ENCODE results near the gene DENND1C.

DENND1C gene

GRCh38 chr19:6481541-6482342, at the start of gene DENND1C:
Gene DENND1C, minus strand, starts transcription at chr19:6481787. Its CDS starts 92 bp downstream, at chr19:6481695.
- FAIRE-seq (peak; percentile 95), DNase-seq (ENCODE audit: insufficient read length, low spot score) (no peak)

GRCh38 chr19:6530386-6531162, 49.0 kb upstream of the DENND1C start, which contains the start of gene TNFSF9:
Gene TNFSF9, plus strand, starts transcription at chr19:6531026. Its CDS starts 11 bp downstream, at chr19:6531037.
- FAIRE-seq (peak; percentile 92), DNase-seq (ENCODE audit: insufficient read length, low spot score) (no peak)

GRCh38 chr19:6529937-6530385, 48.4 kb upstream of the DENND1C start:
- DNase-seq (ENCODE audit: insufficient read length, low spot score): no peak
- peak; percentile 69 for FAIRE-seq

GRCh38 chr19:6529351-6529750, 47.8 kb upstream of the DENND1C start:
- FAIRE-seq: peak; percentile 84
- no peak for DNase-seq (ENCODE audit: insufficient read length, low spot score)

GRCh38 chr19:6528544-6529121, 47.0 kb upstream of the DENND1C start:
- FAIRE-seq (peak; percentile 78), DNase-seq (ENCODE audit: insufficient read length, low spot score) (no peak)

GRCh38 chr19:6527893-6528543, 46.4 kb upstream of the DENND1C start:
- FAIRE-seq (peak; percentile 95), DNase-seq (ENCODE audit: insufficient read length, low spot score) (peak; percentile 69)

GRCh38 chr19:6524311-6524710, 42.7 kb upstream of the DENND1C start:
- no peak for FAIRE-seq
- no peak for DNase-seq (ENCODE audit: insufficient read length, low spot score)

- DNase-seq (ENCODE audit: insufficient read length, low spot score): no peak
- FAIRE-seq: no peak
These were observed 41.1 kb upstream of the DENND1C start for GRCh38 chr19:6522712-6523111.

GRCh38 chr19:6521718-6522646, 40.4 kb upstream of the DENND1C start:
- FAIRE-seq: peak; percentile 98
- no peak for DNase-seq (ENCODE audit: insufficient read length, low spot score)

GRCh38 chr19:6519289-6519688, 37.7 kb upstream of the DENND1C start:
- no peak for DNase-seq (ENCODE audit: insufficient read length, low spot score)
- FAIRE-seq: no peak

- FAIRE-seq: peak; percentile 91
- no peak for DNase-seq (ENCODE audit: insufficient read length, low spot score)
These were observed 36.7 kb upstream of the DENND1C start for GRCh38 chr19:6518145-6518911.

- peak; percentile 97 for FAIRE-seq
These were observed 35.2 kb upstream of the DENND1C start for GRCh38 chr19:6516659-6517291.

GRCh38 chr19:6516018-6516658, 34.6 kb upstream of the DENND1C start:
- DNase-seq (ENCODE audit: insufficient read length, low spot score): peak; percentile 81
- peak; percentile 95 for FAIRE-seq

More at GRCh38 chr19:6516659-6517291, 35.2 kb upstream of the DENND1C start:
- no peak for DNase-seq (ENCODE audit: insufficient read length, low spot score)

- FAIRE-seq: no peak
- DNase-seq (ENCODE audit: insufficient read length, low spot score): no peak
These were observed 33.4 kb upstream of the DENND1C start for GRCh38 chr19:6514926-6515544.

GRCh38 chr19:6514089-6514488, 32.5 kb upstream of the DENND1C start:
- DNase-seq (ENCODE audit: insufficient read length, low spot score) (no peak), FAIRE-seq (no peak)

- no peak for DNase-seq (ENCODE audit: insufficient read length, low spot score)
- FAIRE-seq: no peak
These were observed 29.0 kb upstream of the DENND1C start for GRCh38 chr19:6510618-6511017.

All from GM19239 (cell line).